Mesenteric fat pad (tissue), 1 donor: ENCODE measurements around the gene TMEM120A. TPM values are rescaled to one million over a fixed set of nuclear protein-coding genes. Genes with fewer than 3 reads are reported as not detected.

ENCODE experiments used
- DNase-seq: peaks from one replicate; pipeline ENCODE4 v3.0.0-alpha.2; 2020; ENCODE audit warnings: low spot score
- total RNA-seq: library from RNA; stranded (reverse); fragmentation: NEBNext Ultra II Directional; extraction: Animal tissue kit (Norgen Biotek cat#: 25700); gene quantifications from one replicate; pipeline ENCODE4 v1.2.1, GENCODE V29; 2021
- donor health status: DM: yes; HTN: yes; CAD: no.

The TMEM120A gene
- total RNA-seq, 1 donor from 2014 or later: 93.8 TPM

GRCh38 chr7:75995996-75996395, 1.6 kb upstream of the TMEM120A start:
- no peak for DNase-seq

DNA sequence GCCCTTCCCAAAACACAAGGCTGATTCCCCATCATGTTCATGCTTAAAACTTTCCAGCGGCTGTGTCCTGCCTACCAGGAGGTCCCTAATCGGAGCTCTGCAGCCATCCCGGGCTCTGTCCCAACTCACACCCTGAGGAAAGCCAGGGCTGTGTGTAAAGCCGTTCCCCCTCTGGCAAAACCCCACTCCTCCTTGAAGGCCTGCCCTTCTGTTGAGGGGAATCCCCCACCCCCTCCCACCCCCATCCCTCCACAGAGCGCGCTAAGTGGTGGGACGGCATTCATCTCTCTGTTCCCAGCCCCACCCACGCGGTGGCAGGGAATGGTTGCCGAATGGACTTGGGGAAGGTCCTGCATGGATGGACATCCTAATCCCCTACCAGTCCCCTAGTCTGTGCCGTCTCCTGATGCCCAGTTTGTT, 667 bp upstream of the TMEM120A start:
- no peak for DNase-seq

- DNase-seq: peak; percentile 95
These were observed 557 bp downstream of the TMEM120A start for GRCh38 chr7:75993689-75994387.

- no peak for DNase-seq
These were observed 2.2 kb downstream of the TMEM120A start for GRCh38 chr7:75992083-75992755.

GRCh38 chr7:75991531-75992082, 2.8 kb downstream of the TMEM120A start:
- no peak for DNase-seq

GRCh38 chr7:75989500-75990388, 4.7 kb downstream of the TMEM120A start:
- DNase-seq: peak; percentile 89

GRCh38 chr7:75988568-75989499, 5.6 kb downstream of the TMEM120A start:
- no peak for DNase-seq

DNA sequence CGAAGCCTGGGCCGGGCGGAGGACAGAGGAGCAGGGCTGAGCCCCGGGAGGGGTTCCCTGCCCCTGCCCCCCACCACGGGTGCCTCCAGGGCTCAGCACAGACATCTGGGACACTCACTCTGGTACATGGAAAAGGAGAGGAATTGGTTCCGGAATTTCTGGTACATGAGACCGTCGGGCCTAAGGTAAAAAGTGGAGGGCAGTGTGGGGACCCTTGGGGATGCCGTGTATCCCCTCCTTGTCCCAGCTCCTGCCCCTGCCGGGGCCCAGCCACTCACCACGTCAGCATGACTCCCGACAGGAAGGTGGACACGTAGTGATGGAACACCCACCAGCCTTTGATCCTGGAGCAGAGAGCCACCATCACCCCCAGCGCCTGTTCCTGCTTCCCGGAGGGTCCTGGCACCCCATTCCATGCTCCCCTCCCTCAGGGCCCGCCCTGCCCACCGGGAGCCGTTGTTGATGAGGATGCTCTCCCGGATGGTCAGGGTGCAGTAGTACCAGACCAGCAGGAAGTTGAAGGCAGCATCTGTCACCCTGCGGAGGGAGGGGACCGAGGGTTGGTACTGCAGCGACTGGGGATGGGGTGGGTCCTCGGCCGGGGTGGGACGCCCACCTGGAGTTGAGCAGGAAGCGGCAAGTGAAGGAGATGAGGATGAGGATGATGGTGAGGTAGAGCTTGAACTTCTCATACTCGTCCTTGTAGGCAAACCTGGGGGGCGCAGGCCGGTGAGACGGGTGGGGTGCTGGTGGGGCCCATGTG, 6.4 kb downstream of the TMEM120A start:
- no peak for DNase-seq

DNA sequence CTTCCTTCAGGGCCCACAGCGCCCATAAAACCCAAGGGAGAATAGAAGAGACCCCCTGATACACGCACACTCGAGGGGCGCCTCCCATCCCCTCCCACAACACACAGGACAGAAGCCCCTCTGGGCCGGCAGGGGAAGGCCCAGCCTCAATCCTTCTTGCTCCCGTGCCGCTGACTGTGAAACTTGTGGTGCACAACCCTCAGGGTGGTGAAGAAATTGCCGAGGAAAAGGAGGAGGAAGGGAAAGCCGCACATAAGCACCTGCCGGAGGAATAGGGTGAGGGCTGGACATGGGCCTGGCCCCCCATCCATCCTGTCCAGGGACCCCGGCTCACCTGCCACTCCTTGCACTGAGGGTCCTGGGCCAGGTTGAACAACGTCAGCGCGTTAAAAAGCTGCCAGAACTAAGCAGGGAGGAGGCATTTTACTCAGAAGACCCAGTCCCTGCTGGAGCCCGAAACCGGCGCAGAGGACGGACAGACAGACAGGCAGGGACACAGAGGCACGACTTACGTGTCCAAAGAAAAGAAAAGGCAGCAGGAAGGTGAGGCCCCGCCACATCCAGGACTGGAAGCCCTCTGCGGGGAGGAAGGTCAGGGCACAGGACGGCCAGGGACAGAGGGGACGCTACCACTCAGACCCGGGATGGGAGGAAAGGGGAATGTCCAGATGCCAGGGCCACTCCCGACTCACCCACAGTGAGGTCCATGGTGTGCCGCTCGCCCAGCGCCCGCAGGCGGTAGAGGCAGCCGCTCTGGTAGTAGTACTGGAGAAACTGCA, 7.2 kb downstream of the TMEM120A start:
- no peak for DNase-seq

DNA sequence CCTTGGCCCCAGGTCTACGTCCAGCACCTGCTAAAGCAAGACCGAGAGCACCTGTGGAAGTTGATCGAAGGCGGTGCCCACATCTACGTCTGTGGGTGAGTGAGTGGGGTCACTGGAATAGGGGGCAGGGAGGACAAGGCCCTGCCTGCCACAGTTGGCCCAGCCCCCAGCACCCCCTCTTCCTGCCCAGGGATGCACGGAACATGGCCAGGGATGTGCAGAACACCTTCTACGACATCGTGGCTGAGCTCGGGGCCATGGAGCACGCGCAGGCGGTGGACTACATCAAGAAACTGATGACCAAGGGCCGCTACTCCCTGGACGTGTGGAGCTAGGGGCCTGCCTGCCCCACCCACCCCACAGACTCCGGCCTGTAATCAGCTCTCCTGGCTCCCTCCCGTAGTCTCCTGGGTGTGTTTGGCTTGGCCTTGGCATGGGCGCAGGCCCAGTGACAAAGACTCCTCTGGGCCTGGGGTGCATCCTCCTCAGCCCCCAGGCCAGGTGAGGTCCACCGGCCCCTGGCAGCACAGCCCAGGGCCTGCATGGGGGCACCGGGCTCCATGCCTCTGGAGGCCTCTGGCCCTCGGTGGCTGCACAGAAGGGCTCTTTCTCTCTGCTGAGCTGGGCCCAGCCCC, 8.1 kb downstream of the TMEM120A start:
- DNase-seq: no peak

DNA sequence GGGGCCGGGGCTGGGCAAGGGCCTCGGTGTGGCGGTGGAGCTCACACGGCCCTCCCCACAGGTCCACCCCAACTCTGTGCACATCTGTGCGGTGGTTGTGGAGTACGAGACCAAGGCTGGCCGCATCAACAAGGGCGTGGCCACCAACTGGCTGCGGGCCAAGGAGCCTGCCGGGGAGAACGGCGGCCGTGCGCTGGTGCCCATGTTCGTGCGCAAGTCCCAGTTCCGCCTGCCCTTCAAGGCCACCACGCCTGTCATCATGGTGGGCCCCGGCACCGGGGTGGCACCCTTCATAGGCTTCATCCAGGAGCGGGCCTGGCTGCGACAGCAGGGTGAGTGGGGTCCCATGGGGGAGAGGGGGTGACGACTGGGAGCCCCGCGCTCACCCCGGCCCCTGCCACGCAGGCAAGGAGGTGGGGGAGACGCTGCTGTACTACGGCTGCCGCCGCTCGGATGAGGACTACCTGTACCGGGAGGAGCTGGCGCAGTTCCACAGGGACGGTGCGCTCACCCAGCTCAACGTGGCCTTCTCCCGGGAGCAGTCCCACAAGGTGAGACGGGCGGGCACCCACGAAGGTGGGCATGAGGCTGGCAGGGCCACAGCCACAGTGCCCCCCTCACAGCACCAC, 8.8 kb downstream of the TMEM120A start:
- DNase-seq: peak; percentile 90

- DNase-seq: no peak
These were observed 9.3 kb downstream of the TMEM120A start for GRCh38 chr7:75985009-75985517.

GRCh38 chr7:75984130-75985008, 10.0 kb downstream of the TMEM120A start:
- no peak for DNase-seq

GRCh38 chr7:75983471-75984129, 10.8 kb downstream of the TMEM120A start:
- no peak for DNase-seq

GRCh38 chr7:75982306-75983064, 11.9 kb downstream of the TMEM120A start:
- no peak for DNase-seq
